IMR-90 (cell line): ENCODE measurements around the gene C3orf22. TPM values are rescaled to one million over a fixed set of nuclear protein-coding genes. Genes with fewer than 3 reads are reported as not detected.

ENCODE experiments used
- ATAC-seq: fragments of 200-7000 bp; cut with Tn5 transposase; 2 replicates; pipeline ENCODE4 v1.9.1; 2020; ENCODE audit warnings: low read depth, mild to moderate bottlenecking, moderate library complexity
- BruUV-seq: library from RNA; stranded (reverse); fragments of 400-500 nt; replicated peaks from 2 replicates; lab custom pipeline; 2021; lab: Mats Ljungman, UMichigan
- CTCF ChIA-PET: fragments of 300-600 bp; formaldehyde crosslinking; extraction: SDS; loops from one replicate; lab custom pipeline; 2021; ENCODE audit warnings: antibody characterized with exemption; lab: Yijun Ruan, JAX
- POLR2A ChIA-PET: fragments of 300-600 bp; sonication (Branson Sonifier 250); formaldehyde crosslinking; loops from one replicate; lab custom pipeline; 2022; ENCODE audit warnings: antibody characterized with exemption; ENCODE audit not compliant: unreplicated experiment; lab: Charles Lee
- DNase-seq: peaks from one replicate; pipeline ENCODE4 v3.0.0; 2013
- H2AFZ ChIP-seq: replicated peaks from 2 replicates; pipeline ENCODE3; 2013; ENCODE audit warnings: low read length, mild to moderate bottlenecking; ENCODE audit not compliant: poor library complexity
- H2AK5ac ChIP-seq: 2 replicates; pipeline ENCODE4 v1.6.1; 2013; ENCODE audit warnings: low read depth, low read length, inconsistent platforms
- H2AK9ac ChIP-seq: replicated peaks from 2 replicates; pipeline ENCODE3; 2013; ENCODE audit warnings: mild to moderate bottlenecking, low read depth, low read length, moderate library complexity; ENCODE audit not compliant: poor library complexity
- H2BK120ac ChIP-seq: 2 replicates; pipeline ENCODE4 v1.6.1; 2013; ENCODE audit warnings: low read depth, low read length, inconsistent platforms
- H2BK15ac ChIP-seq: 3 replicates; pipeline ENCODE4 v1.6.1; 2013; ENCODE audit warnings: low read depth, low read length, inconsistent platforms
- H2BK20ac ChIP-seq: 2 replicates; pipeline ENCODE4 v1.6.1; 2013; ENCODE audit warnings: low read depth, mild to moderate bottlenecking, inconsistent platforms, low read length, moderate library complexity
- H2BK5ac ChIP-seq: 2 replicates; pipeline ENCODE4 v1.6.1; 2013; ENCODE audit warnings: mild to moderate bottlenecking, low read depth, low read length, inconsistent platforms; ENCODE audit not compliant: poor library complexity, severe bottlenecking
- H3K14ac ChIP-seq: replicated peaks from 2 replicates; pipeline ENCODE4 v1.6.1; 2013; ENCODE audit warnings: low read depth, low read length, inconsistent platforms
- H3K18ac ChIP-seq: 2 replicates; pipeline ENCODE4 v1.6.1; 2013; ENCODE audit warnings: low read depth, low read length, control low read depth
- H3K23ac ChIP-seq: 2 replicates; pipeline ENCODE4 v1.6.1; 2013; ENCODE audit warnings: low read depth, low read length, inconsistent platforms
- H3K27ac ChIP-seq: 2 replicates; pipeline ENCODE4 v1.5.1; 2013; ENCODE audit warnings: mild to moderate bottlenecking, control low read depth, low read length; ENCODE audit not compliant: insufficient read depth
- H3K27me3 ChIP-seq: 2 replicates; pipeline ENCODE4 v1.6.1; 2013; ENCODE audit warnings: low read length; ENCODE audit not compliant: control insufficient read depth, insufficient read depth
- H3K36me3 ChIP-seq: 2 replicates; pipeline ENCODE4 v1.6.1; 2013; ENCODE audit warnings: low read length, mixed read lengths; ENCODE audit not compliant: control insufficient read depth, insufficient read depth
- H3K4ac ChIP-seq: 2 replicates; pipeline ENCODE4 v1.6.1; 2013; ENCODE audit warnings: low read depth, low read length, inconsistent platforms
- H3K4me1 ChIP-seq: 2 replicates; pipeline ENCODE4 v1.6.1; 2013; ENCODE audit warnings: low read length, mixed read lengths; ENCODE audit not compliant: control insufficient read depth, insufficient read depth
- H3K4me2 ChIP-seq: 2 replicates; pipeline ENCODE4 v1.6.1; 2013; ENCODE audit warnings: low read depth, mild to moderate bottlenecking, control low read depth, low read length, moderate library complexity
- H3K4me3 ChIP-seq: 2 replicates; pipeline ENCODE4 v1.5.1; 2013; ENCODE audit warnings: low read depth, mild to moderate bottlenecking, control low read depth, low read length, moderate library complexity; ENCODE audit not compliant: insufficient read depth
- H3K56ac ChIP-seq: 2 replicates; pipeline ENCODE4 v1.6.1; 2013; ENCODE audit warnings: low read length, inconsistent platforms; ENCODE audit not compliant: insufficient read depth; ENCODE audit errors: extremely low read depth
- H3K79me1 ChIP-seq, 2 experiments: 2 replicates each; pipeline ENCODE4 v1.6.1; 2013; ENCODE audit warnings: low read length in 2 of 2, inconsistent platforms in 1 of 2, low read depth in 1 of 2
- H3K9ac ChIP-seq: 2 replicates; pipeline ENCODE4 v1.6.1; 2013; ENCODE audit warnings: low read depth, low read length, control low read depth
- H3K9me1 ChIP-seq: 2 replicates; pipeline ENCODE4 v1.6.1; 2013; ENCODE audit warnings: low read length, inconsistent platforms; ENCODE audit not compliant: insufficient read depth
- H3K9me3 ChIP-seq: 2 replicates; pipeline ENCODE4 v1.6.1; 2013; ENCODE audit warnings: low read length; ENCODE audit not compliant: control insufficient read depth, insufficient read depth
- H4K20me1 ChIP-seq: 2 replicates; pipeline ENCODE4 v1.6.1; 2013; ENCODE audit warnings: low read length, inconsistent platforms; ENCODE audit not compliant: insufficient read depth
- H4K5ac ChIP-seq: 2 replicates; pipeline ENCODE4 v1.6.1; 2013; ENCODE audit warnings: mild to moderate bottlenecking, low read depth, low read length, control low read depth
- H4K8ac ChIP-seq, 2 experiments: 2 replicates each; pipeline ENCODE4 v1.6.1; 2013; ENCODE audit warnings: low read depth in 2 of 2, low read length in 2 of 2, control low read depth in 1 of 2, inconsistent platforms in 1 of 2
- H4K91ac ChIP-seq: 2 replicates; pipeline ENCODE4 v1.6.1; 2013; ENCODE audit warnings: low read depth, low read length, inconsistent platforms; ENCODE audit not compliant: insufficient read depth
- BHLHE40 ChIP-seq: fragments of 150-350 bp; IDR thresholded peaks from 2 replicates; pipeline ENCODE4 v1.6.1; 2016; ENCODE audit warnings: mild to moderate bottlenecking, low read depth, low read length
- CTCF ChIP-seq: conservative IDR thresholded peaks from 2 replicates; pipeline ENCODE4 v1.5.1; 2012; ENCODE audit warnings: mild to moderate bottlenecking, low read depth, low read length, improper control_type of control experiment
- WGBS, 2 experiments: methylation state at CpG; one replicate each; pipeline versions ENCODE4 v1.1.5 to v1.1.7; 2013; ENCODE audit warnings: missing lambda C conversion rate in 2 of 2; ENCODE audit not compliant: insufficient read length in 1 of 2; ENCODE audit errors: extremely low coverage in 2 of 2; 5-methylcytosine and 5-hydroxymethylcytosine counted together
- dilution Hi-C: fragments of 300-500 bp; cut with HindIII; formaldehyde crosslinking; loops from one replicate; pipeline ENCODE4 v1.14.3; 2018; ENCODE audit warnings: low sequenced_read_pairs; ENCODE audit not compliant: unreplicated experiment
- in situ Hi-C: fragments of 300-500 bp; cut with MboI; formaldehyde crosslinking; loops from 3 replicates; pipeline ENCODE4 v1.14.3; 2019; ENCODE audit warnings: low sequenced_read_pairs, inconsistent platforms, mixed read lengths
- intact Hi-C: fragments of 100-400 bp; cut with micrococcal nuclease; formaldehyde crosslinking; loops from 2 replicates; pipeline ENCODE4 v1.10.0; 2022
- polyA plus RNA-seq, 3 experiments: library from polyadenylated mRNA; depleted of rRNA; stranded (reverse); fragments of >200 nt; gene quantifications; 2 replicates each; pipeline ENCODE4 v1.2.3, GENCODE V29; 2012; ENCODE audit warnings: low replicate concordance in 1 of 3
- total RNA-seq: library from RNA; depleted of rRNA; stranded (reverse); fragments of >200 nt; gene quantifications from 2 replicates; pipeline ENCODE4 v1.2.3, GENCODE V29; 2012

Gene C3orf22
- total and polyA plus RNA-seq, 2 of the 4 experiments (the other 2 are of a cell fraction) = not detected

GRCh38 chr3:126582311-126582710 is 23.6 kb upstream of the C3orf22 start:
- H3K18ac ChIP-seq = no peak overlapping the region
- H2BK120ac ChIP-seq = no peak overlapping the region
- no peak overlapping the region for H3K4me3 ChIP-seq
- no peak overlapping the region for H3K27ac ChIP-seq
- no peaks in the 10 kb centered on the region for H3K79me1 ChIP-seq
- no TSS peak for BruUV-seq
- no peak for TF ChIP-seq BHLHE40
- no peak for TF ChIP-seq CTCF
- intact Hi-C loops (no loop called here), in situ Hi-C loops (no loop called here), dilution Hi-C loops (no loop called here)
- no peak overlapping the region for H3K9ac ChIP-seq
- ChIA-PET CTCF (no interaction called here), POLR2A (no interaction called here)
- DNase-seq = no peak
- no peaks in the 10 kb centered on the region for H3K4me1 ChIP-seq
- no peak overlapping the region for H3K56ac ChIP-seq
- H4K20me1 ChIP-seq = no peaks in the 10 kb centered on the region
- H3K14ac ChIP-seq = no peak overlapping the region
- H2BK20ac ChIP-seq = no peak overlapping the region
- no peak overlapping the region for H2AK5ac ChIP-seq
- H3K27me3 ChIP-seq = peaks cover 30% of the 10 kb centered on the region
- no peak overlapping the region for H4K5ac ChIP-seq
- H2BK5ac ChIP-seq = no peak overlapping the region
- no peak overlapping the region for H2AFZ ChIP-seq
- H4K91ac ChIP-seq = no peak overlapping the region
- WGBS, 2 experiments = 80% methylated on average over 1 of the region's 4 CpGs; no CpG with 5 or more reads in 1 of the 2 experiments
- no peak overlapping the region for H2BK15ac ChIP-seq
- no peaks in the 10 kb centered on the region for H3K36me3 ChIP-seq
- no peak overlapping the region for H3K4ac ChIP-seq
- H3K9me3 ChIP-seq = no peaks in the 10 kb centered on the region
- no peak for ATAC-seq
- H3K23ac ChIP-seq = no peak overlapping the region
- H3K4me2 ChIP-seq = no peak overlapping the region
- H2AK9ac ChIP-seq = no peak overlapping the region
- H3K9me1 ChIP-seq = no peaks in the 10 kb centered on the region
- H4K8ac ChIP-seq = no peak overlapping the region
